Activated CD4-positive, alpha-beta T cell treated with anti-CD3 and anti-CD28 coated beads, Interleukin-2, amount 10 ng/mL, durations not matched to agents 24 days and 14 days (primary cell): ENCODE measurements around the gene FBXO44. TPM values are rescaled to one million over a fixed set of nuclear protein-coding genes. Genes with fewer than 3 reads are reported as not detected.
"Not testable (repeated sequence)": the region's sequence is repeated elsewhere in the genome, so short reads cannot be mapped to it uniquely, and the experiment has no call there.

Source experiments
- DNase-seq: peaks from one replicate; pipeline ENCODE4 v3.0.0; 2022
- H3K27ac Mint-ChIP-seq: one replicate; pipeline ENCODE4 v1.8.0; 2022; ENCODE audit warnings: mild to moderate bottlenecking, mixed read lengths
- H3K27me3 Mint-ChIP-seq: one replicate; pipeline ENCODE4 v1.8.0; 2022; ENCODE audit warnings: mixed read lengths
- H3K36me3 Mint-ChIP-seq: one replicate; pipeline ENCODE4 v1.8.0; 2022; ENCODE audit warnings: low read depth, mild to moderate bottlenecking, mixed read lengths
- H3K4me1 Mint-ChIP-seq: one replicate; pipeline ENCODE4 v1.8.0; 2021; ENCODE audit warnings: mixed read lengths
- H3K4me3 Mint-ChIP-seq: one replicate; pipeline ENCODE4 v1.8.0; 2022; ENCODE audit warnings: mild to moderate bottlenecking, moderate library complexity, mixed read lengths
- H3K9me3 Mint-ChIP-seq: one replicate; pipeline ENCODE4 v1.8.0; 2021; ENCODE audit warnings: mixed read lengths
- intact Hi-C: fragments of 100-400 bp; cut with micrococcal nuclease; formaldehyde crosslinking; loops from one replicate; pipeline ENCODE4 v1.15.1; 2023
- total RNA-seq: library from RNA; stranded (reverse); gene quantifications from 2 replicates; pipeline ENCODE4 v1.2.3, GENCODE V29; 2022

The FBXO44 gene
- total RNA-seq, 1 donor from 2014 or later, result 20.6 TPM

DNA sequence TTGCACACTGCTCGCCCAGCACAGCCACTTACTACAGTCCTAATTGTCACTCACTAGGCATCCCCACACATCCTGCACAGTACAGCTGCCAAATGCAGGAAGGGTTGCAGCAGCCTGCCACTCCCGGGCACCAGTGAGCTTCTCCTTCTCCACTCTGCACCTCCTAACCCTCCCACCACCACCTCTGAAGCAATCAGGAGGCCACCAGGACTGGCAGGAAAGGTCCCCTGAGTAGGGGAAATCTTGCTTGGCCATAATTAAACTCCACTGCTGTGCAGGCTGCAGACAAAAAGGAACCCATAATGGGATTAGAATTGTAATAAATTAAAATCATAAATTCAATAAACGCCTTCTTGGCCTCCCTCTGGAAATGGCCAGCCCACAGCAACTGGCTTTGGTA, 32.3 kb upstream of the FBXO44 start:
- intact Hi-C loops, result no loop called here
- no peak overlapping the region for H3K4me3 Mint-ChIP-seq
- H3K27ac Mint-ChIP-seq, result no peak overlapping the region
- peaks cover 5% of the 10 kb centered on the region for H3K27me3 Mint-ChIP-seq
- DNase-seq, result no peak
- H3K9me3 Mint-ChIP-seq, result no peaks in the 10 kb centered on the region
- H3K4me1 Mint-ChIP-seq, result no peaks in the 10 kb centered on the region
- H3K36me3 Mint-ChIP-seq, result no peaks in the 10 kb centered on the region

DNA sequence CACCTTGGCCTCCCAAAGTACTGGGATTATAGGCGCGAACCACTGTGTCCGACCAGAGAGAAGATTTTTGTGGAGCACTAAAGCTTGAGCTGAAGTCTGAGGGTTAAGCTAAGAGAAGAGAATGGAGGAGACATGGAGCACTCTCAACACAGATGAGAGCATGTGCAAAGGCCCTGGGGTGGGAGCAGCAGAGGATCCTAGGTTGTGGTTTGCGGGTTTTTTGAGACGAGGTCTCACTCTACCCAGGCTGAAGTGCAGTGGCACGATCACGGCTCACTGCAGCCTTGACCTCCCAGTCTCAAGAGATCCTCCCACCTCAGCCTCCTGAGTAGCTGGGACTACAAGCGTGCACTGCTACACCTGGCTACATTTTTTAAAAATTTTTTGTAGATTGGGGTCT, 31.0 kb upstream of the FBXO44 start:
- Mint-ChIP-seq H3K9me3 (no peaks in the 10 kb centered on the region), H3K4me1 (no peaks in the 10 kb centered on the region), H3K4me3 (no peak overlapping the region), H3K27me3 (peaks cover 5% of the 10 kb centered on the region), H3K36me3 (no peaks in the 10 kb centered on the region), H3K27ac (no peak overlapping the region)
- intact Hi-C loops, result no loop called here
- no peak for DNase-seq

DNA sequence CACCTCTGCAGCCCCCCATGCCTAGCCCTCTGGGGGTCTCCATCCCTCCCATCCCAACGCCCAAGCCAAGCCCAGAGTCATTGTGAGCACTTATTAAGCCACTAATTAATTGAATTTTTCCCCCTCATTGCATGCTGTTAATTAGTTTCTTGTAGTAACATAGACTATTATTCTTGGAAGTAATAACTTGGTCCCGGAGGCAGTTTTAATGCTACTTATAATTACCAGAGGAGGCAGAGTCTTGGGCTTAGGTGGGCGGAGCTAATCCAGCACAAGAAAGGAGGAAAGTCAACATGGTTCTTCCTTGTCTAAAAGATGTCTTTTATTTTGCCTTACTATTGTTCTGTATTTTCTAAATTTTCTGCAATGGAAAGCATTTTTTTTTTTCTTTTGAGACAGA, 28.1 kb upstream of the FBXO44 start:
- H3K27ac Mint-ChIP-seq, result no peak overlapping the region
- H3K9me3 Mint-ChIP-seq, result no peaks in the 10 kb centered on the region
- no peak for DNase-seq
- no peak overlapping the region for H3K4me3 Mint-ChIP-seq
- intact Hi-C loops, result no loop called here
- peaks cover 8% of the 10 kb centered on the region for H3K27me3 Mint-ChIP-seq
- H3K36me3 Mint-ChIP-seq, result no peaks in the 10 kb centered on the region
- H3K4me1 Mint-ChIP-seq, result no peaks in the 10 kb centered on the region

DNA sequence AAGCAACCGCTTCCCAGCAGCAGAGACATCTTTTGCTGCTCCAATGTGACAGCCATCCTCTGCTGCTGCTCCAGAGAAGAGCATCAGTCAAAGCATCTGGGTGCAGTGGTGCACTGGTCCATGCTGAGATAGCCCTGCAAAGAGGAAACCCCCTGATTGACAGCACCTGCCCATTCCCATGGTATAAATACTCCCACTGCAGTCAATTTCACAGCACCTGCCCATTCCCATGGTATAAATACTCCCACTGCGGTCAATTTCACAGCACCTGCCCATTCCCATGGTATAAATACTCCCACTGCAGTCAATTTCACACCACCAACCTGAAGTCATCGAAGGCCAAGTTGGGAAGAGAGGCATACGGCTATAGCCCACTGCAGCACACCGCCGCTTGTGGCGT, 25.9 kb upstream of the FBXO44 start:
- intact Hi-C loops, result no loop called here
- Mint-ChIP-seq H3K27ac (no peak overlapping the region), H3K9me3 (no peaks in the 10 kb centered on the region), H3K27me3 (peaks cover 6% of the 10 kb centered on the region), H3K4me3 (no peak overlapping the region), H3K36me3 (no peaks in the 10 kb centered on the region), H3K4me1 (no peaks in the 10 kb centered on the region)
- DNase-seq, result no peak

DNA sequence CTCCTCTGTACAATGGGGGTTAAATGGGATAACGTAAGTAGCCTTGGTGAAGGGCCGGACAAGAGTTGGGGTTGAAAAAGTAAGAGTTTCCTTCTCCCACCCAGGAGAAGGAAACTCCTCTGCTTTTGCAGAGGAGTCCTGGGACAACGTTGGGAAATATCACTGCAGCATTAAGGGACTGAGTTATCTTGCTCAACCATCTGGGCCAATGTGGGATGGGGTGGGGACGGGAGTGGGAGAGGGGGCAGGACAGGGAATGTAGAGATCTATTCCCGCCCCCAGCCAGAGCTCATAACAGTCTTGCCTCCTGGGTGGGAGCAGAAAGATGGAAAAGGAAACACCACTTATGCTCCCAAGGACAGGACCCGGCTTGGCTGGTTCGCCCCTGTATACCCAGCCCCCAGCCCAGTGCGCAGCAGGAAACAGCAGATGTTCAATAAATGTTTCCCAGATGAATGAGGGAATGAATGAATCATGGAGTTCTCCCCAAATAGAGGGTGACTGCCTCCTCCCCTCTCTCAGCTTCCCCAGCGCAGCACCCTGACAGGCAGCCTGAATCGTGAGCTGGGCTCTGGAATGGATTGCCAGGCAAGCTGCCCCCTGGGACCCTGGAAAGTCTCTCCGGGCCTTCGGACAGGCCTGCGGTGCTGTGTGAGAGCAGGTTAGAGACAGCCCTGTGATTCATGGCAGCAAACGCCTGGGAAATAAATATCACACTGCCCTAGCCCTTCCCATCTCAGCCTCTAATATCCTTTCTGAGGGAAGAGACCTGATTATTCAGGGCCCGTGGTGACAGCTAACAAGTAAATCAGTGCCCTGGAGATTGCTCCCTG, 25.3 kb upstream of the FBXO44 start:
- H3K4me3 Mint-ChIP-seq, result no peak overlapping the region
- peaks cover 6% of the 10 kb centered on the region for H3K27me3 Mint-ChIP-seq
- DNase-seq, result no peak
- H3K4me1 Mint-ChIP-seq, result no peaks in the 10 kb centered on the region
- intact Hi-C loops, result no loop called here
- H3K27ac Mint-ChIP-seq, result no peak overlapping the region
- H3K36me3 Mint-ChIP-seq, result no peaks in the 10 kb centered on the region
- H3K9me3 Mint-ChIP-seq, result no peaks in the 10 kb centered on the region

DNA sequence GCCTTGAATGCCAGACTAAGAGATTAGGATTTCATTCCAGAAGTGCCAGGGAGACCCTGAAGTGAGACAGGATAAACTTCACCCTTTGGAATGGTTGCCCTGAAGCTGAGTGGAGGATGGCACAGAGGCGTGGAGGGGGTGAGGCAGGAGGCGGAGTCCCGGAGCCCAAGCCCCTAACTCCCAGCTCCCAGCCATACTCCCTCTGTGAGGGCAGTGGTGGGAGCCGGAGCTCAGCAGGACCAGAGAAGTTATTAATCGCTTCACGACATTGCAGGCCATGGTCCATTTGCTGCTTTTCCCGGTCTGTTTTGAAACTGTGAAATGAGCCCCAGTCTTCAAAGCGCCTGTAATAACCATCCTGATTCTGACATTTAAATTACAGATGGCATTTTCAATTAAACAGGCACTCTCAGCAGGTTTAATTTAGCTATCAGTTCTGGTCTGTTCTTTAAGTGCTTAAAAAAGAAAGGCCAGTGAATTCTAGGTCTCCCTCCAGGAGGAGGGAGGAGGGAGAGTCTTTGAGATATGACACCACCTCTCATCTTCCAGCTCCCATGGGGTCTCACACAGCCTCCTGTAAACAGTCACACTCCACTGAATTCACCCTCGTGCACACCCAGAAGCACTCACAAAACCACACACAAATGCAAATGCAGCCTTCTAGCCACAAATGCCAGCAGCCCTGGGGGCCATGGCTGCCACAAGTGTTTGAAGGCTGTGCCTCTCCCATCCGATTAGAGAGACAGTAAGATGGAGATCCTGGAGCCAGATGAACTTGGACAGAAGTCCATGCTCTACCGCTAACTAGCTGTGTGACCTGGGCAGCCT, 20.1 kb upstream of the FBXO44 start:
- H3K4me3 Mint-ChIP-seq, result no peak overlapping the region
- H3K27ac Mint-ChIP-seq, result no peak overlapping the region
- H3K9me3 Mint-ChIP-seq, result no peaks in the 10 kb centered on the region
- intact Hi-C loops, result no loop called here
- H3K4me1 Mint-ChIP-seq, result no peaks in the 10 kb centered on the region
- DNase-seq, result no peak
- H3K27me3 Mint-ChIP-seq, result peaks cover 12% of the 10 kb centered on the region
- no peaks in the 10 kb centered on the region for H3K36me3 Mint-ChIP-seq

DNA sequence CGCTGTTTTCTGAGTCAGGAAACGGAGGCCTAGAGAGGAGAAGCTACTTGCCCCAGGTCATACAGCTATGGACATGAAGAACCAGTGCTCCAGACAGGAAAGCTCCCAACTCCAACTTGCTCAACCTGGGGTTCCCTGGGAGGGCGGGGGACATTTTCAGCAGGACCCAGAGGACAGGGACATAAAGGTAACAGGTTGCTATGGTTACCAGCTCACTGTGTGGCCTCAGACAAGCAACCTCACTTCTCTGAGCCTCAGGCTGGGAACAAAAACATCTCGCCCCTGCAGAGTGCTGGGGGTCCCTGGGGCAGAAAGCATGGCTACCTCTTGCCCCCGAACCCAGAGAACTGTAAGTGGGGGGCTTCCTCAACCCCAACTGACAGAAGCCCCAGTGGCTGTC, 16.6 kb upstream of the FBXO44 start:
- Mint-ChIP-seq H3K27ac (no peak overlapping the region), H3K27me3 (peaks cover 16% of the 10 kb centered on the region)
- intact Hi-C loops, result no loop called here

DNA sequence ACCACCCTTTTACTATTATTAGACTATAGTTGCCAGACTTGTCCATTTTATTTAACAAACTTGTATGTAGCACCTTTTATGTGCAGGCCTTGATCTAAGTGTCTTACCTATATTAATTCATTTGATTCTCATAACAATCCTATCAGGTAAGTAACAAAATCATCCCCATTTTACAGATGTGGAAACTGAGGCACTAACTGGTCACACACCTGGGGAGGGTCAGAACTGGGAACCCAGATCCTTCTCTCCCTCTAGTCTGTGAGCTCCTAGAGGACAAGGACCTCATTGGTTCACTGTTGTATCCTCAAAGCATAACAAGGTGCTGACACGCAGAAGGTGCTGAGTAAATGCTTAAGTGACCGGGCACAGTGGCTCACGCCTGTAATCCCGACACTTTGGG, 15.3 kb upstream of the FBXO44 start:
- peaks cover 16% of the 10 kb centered on the region for H3K27me3 Mint-ChIP-seq
- intact Hi-C loops, result no loop called here
- DNase-seq, result no peak
- H3K36me3 Mint-ChIP-seq, result no peaks in the 10 kb centered on the region
- no peak overlapping the region for H3K4me3 Mint-ChIP-seq
- H3K4me1 Mint-ChIP-seq, result peaks cover 2% of the 10 kb centered on the region
- H3K9me3 Mint-ChIP-seq, result no peaks in the 10 kb centered on the region
- no peak overlapping the region for H3K27ac Mint-ChIP-seq

More for the DNA sequence above, 16.6 kb upstream of the FBXO44 start:
- Mint-ChIP-seq H3K36me3 (no peaks in the 10 kb centered on the region), H3K4me3 (no peak overlapping the region), H3K9me3 (no peaks in the 10 kb centered on the region), H3K4me1 (peaks cover 2% of the 10 kb centered on the region)
- no peak for DNase-seq

DNA sequence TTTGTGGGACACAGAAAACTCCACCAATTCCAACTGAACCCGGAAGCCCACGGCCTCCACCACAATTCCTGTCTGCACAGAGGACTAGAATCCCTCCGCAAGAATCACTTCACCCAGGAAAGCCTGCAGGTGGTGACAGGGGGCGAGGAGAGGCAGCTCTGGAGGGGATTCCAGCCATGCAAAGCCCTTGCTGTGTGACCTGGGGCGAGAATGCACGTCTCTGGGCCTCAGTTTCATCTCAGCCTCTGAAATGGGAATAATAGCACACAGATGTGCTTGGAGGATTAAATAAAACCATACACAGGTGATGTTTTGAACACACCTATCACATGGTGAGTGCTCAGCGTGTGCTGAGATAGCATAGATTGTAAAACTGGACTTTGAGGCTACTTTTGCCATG, 14.6 kb upstream of the FBXO44 start:
- Mint-ChIP-seq H3K4me3 (no peak overlapping the region), H3K27ac (no peak overlapping the region), H3K9me3 (no peaks in the 10 kb centered on the region), H3K4me1 (peaks cover 2% of the 10 kb centered on the region), H3K36me3 (no peaks in the 10 kb centered on the region), H3K27me3 (peaks cover 15% of the 10 kb centered on the region)
- intact Hi-C loops, result loop anchor here (5.0 kb wide), 1 partner anchor 318 kb away; no protein-coding TSS in a partner anchor
- no peak for DNase-seq

DNA sequence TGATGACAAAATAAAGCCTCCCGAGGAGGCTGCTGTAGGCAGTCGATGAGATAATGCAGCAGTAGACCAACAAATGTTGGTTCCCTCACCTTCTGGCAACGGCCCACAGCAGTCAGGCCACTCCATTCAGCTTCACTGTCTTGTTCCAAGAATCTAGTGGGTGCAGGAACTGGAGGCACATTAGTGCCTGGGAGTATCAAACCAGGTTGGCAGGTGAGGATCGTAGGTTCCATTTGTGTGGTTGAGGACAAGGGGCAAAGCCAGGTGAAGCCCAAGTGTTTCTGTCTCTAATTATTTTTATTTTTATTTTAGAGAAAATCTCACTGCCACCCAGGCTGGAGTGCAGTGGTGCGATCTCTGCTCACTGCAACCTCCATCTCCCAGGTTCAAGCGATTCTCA, 13.7 kb upstream of the FBXO44 start:
- Mint-ChIP-seq H3K36me3 (no peaks in the 10 kb centered on the region), H3K9me3 (no peaks in the 10 kb centered on the region), H3K27ac (no peak overlapping the region), H3K4me3 (no peak overlapping the region), H3K27me3 (peaks cover 13% of the 10 kb centered on the region), H3K4me1 (peaks cover 2% of the 10 kb centered on the region)
- intact Hi-C loops, result loop anchor here (5.0 kb wide), 1 partner anchor 319 kb away; no protein-coding TSS in a partner anchor
- no peak for DNase-seq

DNA sequence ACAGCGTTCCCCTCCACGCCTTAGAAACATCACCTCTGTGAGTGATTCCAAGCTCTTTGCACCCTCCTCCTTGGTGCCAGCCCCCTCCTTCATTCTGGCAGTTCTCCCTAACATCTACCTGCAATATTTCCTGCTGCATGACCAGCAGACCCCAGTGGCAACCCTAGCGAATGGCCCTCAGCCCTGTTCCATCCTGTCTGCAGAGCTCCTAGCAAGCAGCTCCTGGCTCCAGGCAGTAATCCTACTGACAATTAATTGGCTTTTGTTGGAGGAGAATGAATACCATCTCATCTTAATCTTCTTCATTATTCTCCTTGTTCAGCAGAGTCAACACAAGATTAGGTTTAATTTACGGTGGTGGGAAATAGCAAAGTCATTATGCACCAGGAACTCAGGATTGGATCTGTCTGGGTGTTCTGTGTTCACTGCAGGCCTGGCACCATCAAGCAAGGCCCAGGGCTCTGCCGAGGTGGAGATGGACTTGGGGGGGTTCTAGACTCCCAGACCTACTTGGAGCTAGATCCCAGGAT, 12.8 kb upstream of the FBXO44 start:
- peaks cover 17% of the 10 kb centered on the region for H3K27me3 Mint-ChIP-seq
- intact Hi-C loops, result loop anchor here (1.0 to 5.0 kb wide), 3 partner anchors 164 to 401 kb away; no protein-coding TSS in a partner anchor
- no peaks in the 10 kb centered on the region for H3K36me3 Mint-ChIP-seq
- H3K27ac Mint-ChIP-seq, result no peak overlapping the region
- no peak overlapping the region for H3K4me3 Mint-ChIP-seq
- H3K9me3 Mint-ChIP-seq, result no peaks in the 10 kb centered on the region
- peaks cover 2% of the 10 kb centered on the region for H3K4me1 Mint-ChIP-seq
- no peak for DNase-seq

DNA sequence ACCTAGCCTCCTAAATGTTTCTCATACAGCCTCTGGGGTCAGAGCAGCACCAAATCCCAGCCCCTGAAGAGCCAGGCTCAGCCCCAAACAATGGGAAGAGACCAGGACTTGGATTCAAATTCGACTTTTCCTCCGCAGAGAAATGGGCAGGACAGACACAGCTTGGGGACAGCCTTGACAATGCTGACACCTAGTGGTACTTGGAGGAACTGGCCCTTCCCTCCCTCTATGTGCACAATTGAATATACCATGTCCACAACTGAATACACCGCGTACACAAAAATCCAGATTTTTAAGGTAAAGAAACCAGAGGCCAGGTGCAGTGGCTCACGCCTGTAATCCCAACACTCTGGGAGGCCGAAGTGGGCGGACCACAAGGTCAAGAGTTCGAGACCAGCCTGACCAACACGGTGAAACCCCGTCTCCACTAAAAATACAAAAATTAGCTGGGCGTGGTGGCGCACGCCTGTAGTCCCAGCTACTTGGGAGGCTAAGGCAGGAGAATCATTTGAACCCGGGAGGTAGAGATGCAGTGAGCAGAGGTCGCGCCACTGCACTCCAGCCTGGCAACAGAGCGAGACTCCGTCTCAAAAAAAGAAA, 12.2 kb upstream of the FBXO44 start:
- H3K4me1 Mint-ChIP-seq, H3K27ac Mint-ChIP-seq, H3K36me3 Mint-ChIP-seq, H3K9me3 Mint-ChIP-seq, H3K4me3 Mint-ChIP-seq: not testable (repeated sequence)
- peaks cover 17% of the 10 kb centered on the region for H3K27me3 Mint-ChIP-seq
- intact Hi-C loops, result loop anchor here (1.0 to 5.0 kb wide), 3 partner anchors 164 to 401 kb away; no protein-coding TSS in a partner anchor
- peak; percentile 91 for DNase-seq

DNA sequence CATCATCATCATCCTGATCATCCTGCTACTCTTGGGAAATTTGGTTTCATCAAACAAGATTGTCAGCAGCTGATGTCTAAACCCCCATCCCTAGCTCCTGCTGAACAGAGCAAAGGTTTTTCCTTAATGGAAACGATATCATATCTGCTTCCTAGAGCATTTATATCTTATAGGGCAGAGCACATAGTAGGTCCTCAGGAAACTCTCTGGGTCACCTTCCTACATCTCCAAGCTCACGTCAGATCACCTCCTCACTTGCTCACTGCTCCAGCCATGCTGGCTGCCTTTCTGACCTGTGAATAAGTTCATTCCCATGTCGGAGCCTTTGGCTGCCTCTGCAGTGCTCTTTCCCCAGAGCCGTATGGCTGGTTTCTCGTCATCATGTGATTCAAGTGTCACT, 10.9 kb upstream of the FBXO44 start:
- no peak for DNase-seq
- peaks cover 17% of the 10 kb centered on the region for H3K27me3 Mint-ChIP-seq
- H3K36me3 Mint-ChIP-seq, result no peaks in the 10 kb centered on the region
- no peak overlapping the region for H3K4me3 Mint-ChIP-seq
- no peak overlapping the region for H3K27ac Mint-ChIP-seq
- H3K4me1 Mint-ChIP-seq, result peaks cover 3% of the 10 kb centered on the region
- H3K9me3 Mint-ChIP-seq, result no peaks in the 10 kb centered on the region
- intact Hi-C loops, result loop anchor here (5.0 kb wide), 1 partner anchor 321 kb away; no protein-coding TSS in a partner anchor
